Measurements from ENCODE around the gene SLC48A1. TPM values are rescaled to one million over a fixed set of nuclear protein-coding genes. Genes with fewer than 3 reads are reported as not detected.

Gene SLC48A1
- polyA plus RNA-seq, 1 of the 3 experiments (the other 2 are of a cell fraction), result 7.3 TPM

GRCh38 chr12:47773062-47773857, at the start of gene SLC48A1 (continued):
- TF ChIP-seq EZH2phosphoT487 (IDR thresholded peaks at IDR 0.05; ENCODE audit: borderline replicate concordance, low read depth) (no peak), FOXM1 (IDR thresholded peaks at IDR 0.05; ENCODE audit: low read depth) (no peak), CTCF (IDR thresholded peaks at IDR 0.05) (peak; percentile 32; the same call in 1 of the 2 replicates), TCF12 (IDR thresholded peaks at IDR 0.05) (no peak), ELF1 (IDR thresholded peaks at IDR 0.05) (0 out of 2 replicates have a peak, but pooled peaks have one; percentile 16), POLR2AphosphoS5 (IDR thresholded peaks at IDR 0.05; ENCODE audit: low read depth, low read length) (peak; percentile 30; the same call in 1 of the 2 replicates), FOXJ3 (CRISPR knock-in tag; IDR thresholded peaks at IDR 0.05) (no peak)
- TF ChIP-seq, protein P1, sequence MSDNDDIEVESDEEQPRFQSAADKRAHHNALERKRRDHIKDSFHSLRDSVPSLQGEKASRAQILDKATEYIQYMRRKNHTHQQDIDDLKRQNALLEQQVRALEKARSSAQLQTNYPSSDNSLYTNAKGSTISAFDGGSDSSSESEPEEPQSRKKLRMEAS (IDR thresholded peaks at IDR 0.05; ENCODE audit: low read depth), result no peak
- TF ChIP-seq, protein P2, sequence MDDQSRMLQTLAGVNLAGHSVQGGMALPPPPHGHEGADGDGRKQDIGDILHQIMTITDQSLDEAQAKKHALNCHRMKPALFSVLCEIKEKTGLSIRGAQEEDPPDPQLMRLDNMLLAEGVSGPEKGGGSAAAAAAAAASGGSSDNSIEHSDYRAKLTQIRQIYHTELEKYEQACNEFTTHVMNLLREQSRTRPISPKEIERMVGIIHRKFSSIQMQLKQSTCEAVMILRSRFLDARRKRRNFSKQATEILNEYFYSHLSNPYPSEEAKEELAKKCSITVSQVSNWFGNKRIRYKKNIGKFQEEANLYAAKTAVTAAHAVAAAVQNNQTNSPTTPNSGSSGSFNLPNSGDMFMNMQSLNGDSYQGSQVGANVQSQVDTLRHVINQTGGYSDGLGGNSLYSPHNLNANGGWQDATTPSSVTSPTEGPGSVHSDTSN (IDR thresholded peaks at IDR 0.05), result no peak

DNA sequence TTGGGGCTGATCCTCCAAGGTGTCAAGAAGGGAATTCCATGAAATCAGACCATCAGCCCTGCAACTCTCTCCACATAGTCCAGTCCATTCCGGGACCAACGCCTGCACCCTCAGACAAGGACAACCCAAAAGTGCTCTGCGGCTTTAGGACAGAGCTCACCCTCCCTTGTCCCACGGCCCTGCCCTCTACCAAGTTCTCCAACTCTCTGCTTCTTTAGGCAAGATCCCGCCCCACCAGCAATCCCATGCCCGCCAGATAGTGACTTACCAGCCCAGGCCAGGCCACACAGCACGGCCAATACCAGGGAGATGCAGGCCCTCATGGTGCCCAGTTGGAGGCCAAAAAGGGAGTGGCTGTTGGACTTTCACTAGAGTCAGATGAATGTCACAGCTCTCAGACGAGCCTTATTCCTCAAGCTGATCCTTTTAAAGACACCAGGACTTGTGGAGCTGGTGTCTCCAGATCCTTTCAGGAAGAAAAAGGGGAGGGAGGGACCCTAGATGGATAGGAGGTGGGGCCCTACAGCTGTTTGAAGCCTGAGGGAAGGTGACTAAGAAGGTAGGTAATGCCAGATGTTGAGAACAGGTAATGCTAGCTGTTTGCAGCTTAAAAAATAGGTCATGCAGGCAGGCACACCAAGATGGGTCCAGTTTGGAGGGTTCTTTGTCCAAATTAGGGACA, 47.8 kb upstream of the SLC48A1 start, which contains the start of gene ENDOU:
Gene ENDOU, minus strand, starts transcription at position 400 of the 682 bp plus-strand sequence. Its CDS starts 77 bp downstream, at position 323.
- DNase-seq, result no peak
- Histone ChIP-seq H3K9me3 (no peaks in the 10 kb centered on the region), H3K27me3 (ENCODE audit: insufficient read depth) (no peaks in the 10 kb centered on the region), H3K79me2 (ENCODE audit: insufficient read depth) (no peaks in the 10 kb centered on the region), H3K9me2 (no peaks in the 10 kb centered on the region), H3K27ac (ENCODE audit: low read depth in 2 of 2, low read length in 1 of 2) (no peak within 1 kb of the TSS), H3K9ac (no peak within 1 kb of the TSS), H3K36me3 (replicated peaks in 1 of 2; ENCODE audit: control insufficient read depth in 1 of 2, insufficient read depth in 2 of 2, low read length in 1 of 2) (no peaks in the 10 kb centered on the region), H3K4me2 (no peak within 1 kb of the TSS), H3F3A (replicated peaks; ENCODE audit: insufficient read depth) (no peaks in the 10 kb centered on the region), H3K4me3 (ENCODE audit: low read depth in 2 of 2, low read length in 1 of 2) (no peak within 1 kb of the TSS), H3K4me1 (ENCODE audit: control insufficient read depth in 1 of 2, insufficient read depth in 2 of 2, low read depth in 1 of 2, low read length in 1 of 2) (peaks cover 0 to 9% of the 10 kb centered on the region in 2 experiments; a peak in 2 of 4 replicates), H2AFZ (ENCODE audit: low read depth) (no peak within 1 kb of the TSS), H4K20me1 (ENCODE audit: insufficient read depth) (no peaks in the 10 kb centered on the region)
- TF ChIP-seq YY1 (IDR thresholded peaks at IDR 0.05; ENCODE audit: low read depth) (no peak), TCF12 (IDR thresholded peaks at IDR 0.05) (no peak)
- POLR2A ChIA-PET, result interaction anchor here (1.6 kb wide), 1 partner anchor 19 kb away, joined by 7 read pairs; the partner anchor contains the start of gene RPAP3
- CTCF ChIA-PET, result interaction anchor here (0.5 to 43.0 kb wide), 6 partner anchors 9 to 113 kb away, joined by 3 to 1294 read pairs (median 81); partner anchors contain the start of genes RPAP3 and SLC48A1
- 72% methylated on average over 5 of the region's 8 CpGs for WGBS (ENCODE audit: low lambda C conversion rate)

All from SK-N-SH (cell line).